Measurements from ENCODE around the gene KIAA0825. TPM values are rescaled to one million over a fixed set of nuclear protein-coding genes. Genes with fewer than 3 reads are reported as not detected.

Gene KIAA0825
- total RNA-seq, 2 donors from 2014 or later, result 2.6 to 3.0 TPM

DNA sequence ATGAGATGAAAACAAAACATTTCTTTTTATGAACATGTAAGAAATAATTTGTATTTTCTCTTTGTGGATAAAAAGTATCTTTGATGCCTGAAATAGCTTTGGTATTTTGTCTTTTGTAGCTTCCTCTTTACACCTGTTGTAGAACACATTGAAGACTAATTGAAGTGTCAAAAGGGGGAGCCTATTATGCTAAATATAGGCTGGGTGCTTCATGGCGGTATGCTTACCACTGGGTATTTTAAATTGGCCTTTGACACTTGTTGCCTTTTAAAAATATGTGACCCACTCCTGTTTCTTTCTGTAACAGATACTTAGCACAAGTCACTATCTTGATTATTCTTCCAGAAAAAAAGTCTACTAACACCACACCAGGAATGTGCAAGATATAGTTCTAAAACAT is 226.4 kb downstream of the KIAA0825 start:
- H3K9me3 ChIP-seq (ENCODE audit: control insufficient read depth, low read length, poor library complexity, severe bottlenecking), result no peaks in the 10 kb centered on the region
- ATAC-seq (no peak), DNase-seq (no peak)
- H3K4me3 Mint-ChIP-seq, result no peak overlapping the region
- H3K4me1 Mint-ChIP-seq, result peaks cover 10% of the 10 kb centered on the region
- H3K27ac Mint-ChIP-seq, result no peak overlapping the region
- peaks cover 5% of the 10 kb centered on the region for H3K36me3 Mint-ChIP-seq (ENCODE audit: low read depth)
- no peaks in the 10 kb centered on the region for H3K27me3 Mint-ChIP-seq

- H3K9me3 ChIP-seq (ENCODE audit: control insufficient read depth, low read length, poor library complexity, severe bottlenecking), result no peaks in the 10 kb centered on the region
- Mint-ChIP-seq H3K36me3 (ENCODE audit: low read depth) (peaks cover 2% of the 10 kb centered on the region), H3K27ac (no peak overlapping the region), H3K4me1 (peaks cover 10% of the 10 kb centered on the region), H3K4me3 (no peak overlapping the region), H3K27me3 (no peaks in the 10 kb centered on the region)
- ATAC-seq, result no peak
- no peak for DNase-seq
Observed at GRCh38 chr5:94389515-94389899, 228.9 kb downstream of the KIAA0825 start.

DNA sequence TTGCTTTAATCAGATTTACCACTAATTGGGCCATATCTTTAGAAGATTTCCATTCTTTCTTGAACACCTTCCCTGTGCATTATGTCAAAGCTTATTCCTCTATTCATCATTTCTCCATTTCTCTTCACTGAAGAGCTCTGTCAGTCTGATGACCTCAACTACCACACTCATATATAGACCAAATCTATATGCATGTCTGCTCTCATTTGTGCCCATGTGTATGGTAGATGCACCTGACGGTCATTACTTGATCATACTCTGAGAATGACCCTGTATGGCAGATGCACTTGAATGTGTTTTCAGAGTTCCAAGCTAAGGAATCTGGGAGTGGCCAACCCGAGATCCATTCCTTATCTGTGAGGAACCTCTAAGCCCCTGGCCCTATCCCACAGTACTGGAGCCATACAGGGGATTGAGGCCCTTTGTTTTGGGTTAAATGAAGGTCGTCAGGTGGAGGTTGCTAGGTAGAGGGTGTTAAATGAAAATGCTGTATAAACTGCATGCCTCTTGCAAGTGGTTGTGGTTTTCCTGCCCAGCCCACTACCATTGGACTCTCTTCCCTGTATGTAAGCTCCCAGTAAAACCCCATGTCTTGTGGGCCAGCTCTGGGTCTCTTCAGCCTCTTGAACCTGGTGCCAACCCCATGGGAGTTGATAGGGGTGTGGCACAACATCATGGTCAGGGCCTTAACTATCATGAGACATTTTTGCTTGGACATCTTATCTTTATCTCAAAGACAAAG is 229.5 kb downstream of the KIAA0825 start:
- DNase-seq (no peak), ATAC-seq (no peak)
- Mint-ChIP-seq H3K4me3 (no peak overlapping the region), H3K36me3 (ENCODE audit: low read depth) (peaks cover 2% of the 10 kb centered on the region), H3K27ac (no peak overlapping the region), H3K27me3 (no peaks in the 10 kb centered on the region), H3K4me1 (peaks cover 10% of the 10 kb centered on the region)
- H3K9me3 ChIP-seq (ENCODE audit: control insufficient read depth, low read length, poor library complexity, severe bottlenecking), result no peaks in the 10 kb centered on the region

GRCh38 chr5:94385767-94386166 is 232.6 kb downstream of the KIAA0825 start:
- Mint-ChIP-seq H3K27ac (no peak overlapping the region), H3K36me3 (ENCODE audit: low read depth) (peaks cover 4% of the 10 kb centered on the region), H3K4me1 (peaks cover 10% of the 10 kb centered on the region), H3K4me3 (no peak overlapping the region), H3K27me3 (no peaks in the 10 kb centered on the region)
- ATAC-seq (no peak), DNase-seq (no peak)
- no peaks in the 10 kb centered on the region for H3K9me3 ChIP-seq (ENCODE audit: control insufficient read depth, low read length, poor library complexity, severe bottlenecking)

- DNase-seq (no peak), ATAC-seq (no peak)
- H3K36me3 Mint-ChIP-seq (ENCODE audit: low read depth), result peaks cover 2% of the 10 kb centered on the region
- H3K4me1 Mint-ChIP-seq, result no peaks in the 10 kb centered on the region
- no peaks in the 10 kb centered on the region for H3K9me3 ChIP-seq (ENCODE audit: control insufficient read depth, low read length, poor library complexity, severe bottlenecking)
- no peak overlapping the region for H3K4me3 Mint-ChIP-seq
- no peak overlapping the region for H3K27ac Mint-ChIP-seq
- no peaks in the 10 kb centered on the region for H3K27me3 Mint-ChIP-seq
Observed at GRCh38 chr5:94378062-94378461, 240.3 kb downstream of the KIAA0825 start.

- H3K4me3 Mint-ChIP-seq, result no peak overlapping the region
- H3K4me1 Mint-ChIP-seq, result no peaks in the 10 kb centered on the region
- H3K27ac Mint-ChIP-seq, result no peak overlapping the region
- H3K9me3 ChIP-seq (ENCODE audit: control insufficient read depth, low read length, poor library complexity, severe bottlenecking), result no peaks in the 10 kb centered on the region
- DNase-seq, result no peak
- no peaks in the 10 kb centered on the region for H3K36me3 Mint-ChIP-seq (ENCODE audit: low read depth)
- ATAC-seq, result no peak
- no peaks in the 10 kb centered on the region for H3K27me3 Mint-ChIP-seq
Observed at GRCh38 chr5:94376672-94377345, 241.6 kb downstream of the KIAA0825 start.

DNA sequence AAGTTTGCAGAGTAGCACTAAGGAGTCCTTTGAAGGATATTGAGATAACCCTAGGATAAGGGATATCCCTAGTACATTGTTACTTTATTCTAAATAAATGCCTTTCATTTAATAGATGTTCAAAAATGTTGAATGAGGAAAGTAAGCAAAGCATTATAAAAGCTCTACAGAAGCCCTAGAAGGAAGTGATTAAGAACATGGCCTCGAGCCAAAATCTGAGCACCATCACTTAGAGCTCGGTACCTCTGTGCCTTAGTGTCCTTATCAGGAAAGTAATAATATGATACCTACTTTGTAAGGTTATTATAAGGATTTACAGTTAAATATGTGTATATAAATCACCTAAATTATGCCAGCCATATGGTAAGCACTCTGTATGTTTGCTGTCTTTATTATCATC is 242.6 kb downstream of the KIAA0825 start:
- Mint-ChIP-seq H3K4me3 (no peak overlapping the region), H3K27me3 (no peaks in the 10 kb centered on the region), H3K27ac (no peak overlapping the region), H3K4me1 (no peaks in the 10 kb centered on the region), H3K36me3 (ENCODE audit: low read depth) (no peaks in the 10 kb centered on the region)
- DNase-seq (no peak), ATAC-seq (no peak)
- H3K9me3 ChIP-seq (ENCODE audit: control insufficient read depth, low read length, poor library complexity, severe bottlenecking), result no peaks in the 10 kb centered on the region

- no peak for ATAC-seq
- no peaks in the 10 kb centered on the region for H3K9me3 ChIP-seq (ENCODE audit: control insufficient read depth, low read length, poor library complexity, severe bottlenecking)
- no peaks in the 10 kb centered on the region for H3K4me1 Mint-ChIP-seq
- DNase-seq, result no peak
- no peak overlapping the region for H3K4me3 Mint-ChIP-seq
- H3K27ac Mint-ChIP-seq, result no peak overlapping the region
- no peaks in the 10 kb centered on the region for H3K27me3 Mint-ChIP-seq
- H3K36me3 Mint-ChIP-seq (ENCODE audit: low read depth), result no peaks in the 10 kb centered on the region
Observed at GRCh38 chr5:94374336-94374735, 244.1 kb downstream of the KIAA0825 start.

DNA sequence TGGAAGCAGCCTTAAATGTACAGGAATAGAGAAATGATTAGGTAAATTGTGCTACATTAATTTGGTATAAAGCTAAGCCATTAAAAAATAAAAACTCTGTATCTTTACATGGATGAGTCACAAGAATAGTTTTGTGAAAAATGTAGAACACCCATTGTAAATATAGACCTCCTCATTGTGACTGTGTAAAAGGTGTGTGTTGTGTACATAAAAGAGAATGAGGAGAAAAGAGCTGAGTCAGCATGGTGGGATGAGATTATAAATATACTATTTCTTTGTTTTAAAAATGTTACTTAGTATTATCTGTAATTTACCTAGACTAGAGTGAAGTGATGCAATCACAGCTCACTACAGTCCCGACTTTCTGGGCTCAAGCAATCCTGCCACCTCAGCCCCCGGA is 250.5 kb downstream of the KIAA0825 start:
- H3K9me3 ChIP-seq (ENCODE audit: control insufficient read depth, low read length, poor library complexity, severe bottlenecking), result no peaks in the 10 kb centered on the region
- Mint-ChIP-seq H3K27me3 (no peaks in the 10 kb centered on the region), H3K4me3 (no peak overlapping the region), H3K4me1 (no peaks in the 10 kb centered on the region), H3K36me3 (ENCODE audit: low read depth) (no peaks in the 10 kb centered on the region), H3K27ac (no peak overlapping the region)
- DNase-seq, result no peak
- ATAC-seq, result no peak

GRCh38 chr5:94366811-94367210 is 251.6 kb downstream of the KIAA0825 start:
- Mint-ChIP-seq H3K27ac (no peak overlapping the region), H3K4me1 (no peaks in the 10 kb centered on the region), H3K4me3 (no peak overlapping the region), H3K36me3 (ENCODE audit: low read depth) (no peaks in the 10 kb centered on the region), H3K27me3 (no peaks in the 10 kb centered on the region)
- ATAC-seq (no peak), DNase-seq (no peak)
- H3K9me3 ChIP-seq (ENCODE audit: control insufficient read depth, low read length, poor library complexity, severe bottlenecking), result no peaks in the 10 kb centered on the region

DNA sequence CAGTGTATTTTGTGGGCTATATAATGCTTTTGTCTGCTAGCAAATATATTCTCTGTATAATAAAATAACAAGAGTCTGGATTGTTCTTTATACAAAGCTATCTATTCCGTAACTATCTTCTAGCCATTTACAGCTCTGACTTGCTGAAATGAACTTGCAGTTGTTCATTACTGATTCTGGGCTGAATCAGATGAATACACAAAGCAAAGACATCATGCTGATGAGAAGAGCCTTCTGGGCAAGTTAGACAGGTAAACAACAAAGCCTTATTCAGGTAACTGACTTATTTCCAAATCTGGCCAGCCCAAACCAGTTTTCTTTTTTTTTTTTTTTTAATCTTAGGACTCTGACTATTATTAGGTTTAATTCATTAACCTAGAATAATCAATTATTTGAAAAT is 255.5 kb downstream of the KIAA0825 start:
- no peaks in the 10 kb centered on the region for H3K9me3 ChIP-seq (ENCODE audit: control insufficient read depth, low read length, poor library complexity, severe bottlenecking)
- H3K4me3 Mint-ChIP-seq, result no peak overlapping the region
- no peaks in the 10 kb centered on the region for H3K36me3 Mint-ChIP-seq (ENCODE audit: low read depth)
- ATAC-seq (no peak), DNase-seq (no peak)
- no peaks in the 10 kb centered on the region for H3K4me1 Mint-ChIP-seq
- no peak overlapping the region for H3K27ac Mint-ChIP-seq
- no peaks in the 10 kb centered on the region for H3K27me3 Mint-ChIP-seq

GRCh38 chr5:94361832-94362796 is 256.3 kb downstream of the KIAA0825 start:
- Mint-ChIP-seq H3K4me3 (no peak overlapping the region), H3K27ac (no peak overlapping the region), H3K27me3 (no peaks in the 10 kb centered on the region), H3K4me1 (no peaks in the 10 kb centered on the region), H3K36me3 (ENCODE audit: low read depth) (no peaks in the 10 kb centered on the region)
- ATAC-seq (no peak), DNase-seq (no peak)
- no peaks in the 10 kb centered on the region for H3K9me3 ChIP-seq (ENCODE audit: control insufficient read depth, low read length, poor library complexity, severe bottlenecking)

GRCh38 chr5:94361161-94361560 is 257.2 kb downstream of the KIAA0825 start:
- ATAC-seq (no peak), DNase-seq (no peak)
- Mint-ChIP-seq H3K36me3 (ENCODE audit: low read depth) (no peaks in the 10 kb centered on the region), H3K4me3 (no peak overlapping the region), H3K27me3 (no peaks in the 10 kb centered on the region), H3K4me1 (no peaks in the 10 kb centered on the region), H3K27ac (no peak overlapping the region)
- H3K9me3 ChIP-seq (ENCODE audit: control insufficient read depth, low read length, poor library complexity, severe bottlenecking), result no peaks in the 10 kb centered on the region
